Measurements from ENCODE around the gene TSC1. TPM values are rescaled to one million over a fixed set of nuclear protein-coding genes. Genes with fewer than 3 reads are reported as not detected.
A peak's percentile ranks its signal among the peaks of the same experiment; 100 is the strongest.

The TSC1 gene
- total RNA-seq, 4 donors from 2014 or later, result 38.4 to 155 (median 81.6) TPM

- no peaks in the 10 kb centered on the region for H3K9me3 ChIP-seq
- no peak overlapping the region for H3K4me3 ChIP-seq
- TF ChIP-seq POLR2A (IDR thresholded peaks at IDR 0.05) (no peak), CTCF (IDR thresholded peaks at IDR 0.05) (no peak)
- no peaks in the 10 kb centered on the region for H3K27me3 ChIP-seq
- no peaks in the 10 kb centered on the region for H3K4me1 ChIP-seq
- no peak overlapping the region for H3K27ac ChIP-seq
- DNase-seq, result no peak
- no peaks in the 10 kb centered on the region for H3K36me3 ChIP-seq
These were observed 98.1 kb downstream of the TSC1 start for GRCh38 chr9:132846109-132846917.

- TF ChIP-seq POLR2A (IDR thresholded peaks at IDR 0.05), result no peak
- TF ChIP-seq CTCF (IDR thresholded peaks at IDR 0.05), result no peak
- no peaks in the 10 kb centered on the region for H3K36me3 ChIP-seq
- no peaks in the 10 kb centered on the region for H3K27me3 ChIP-seq
- no peak overlapping the region for H3K4me3 ChIP-seq
- H3K9me3 ChIP-seq, result no peaks in the 10 kb centered on the region
- no peak overlapping the region for H3K27ac ChIP-seq
- DNase-seq, result peak in 1 of 3 donors; percentile 27
- no peaks in the 10 kb centered on the region for H3K4me1 ChIP-seq
These were observed 102.0 kb downstream of the TSC1 start for GRCh38 chr9:132842124-132843044.

Small RNA genes lying within 50 kb of the gene (small RNA-seq; reads per million reads assigned to genes)
- gene AL593851.1, result 0 reads per million in 2 donors
- gene MIR548AW, result 0 to 1.1 reads per million in 2 donors
- 0 reads per million in 2 donors for gene RNU7-21P

Other genes starting within 250 kb of the TSC1 start
- not detected for gene AK8, start 66.3 kb downstream of the TSC1 start, total RNA-seq
- gene SPACA9, start 65.7 kb downstream of the TSC1 start, total RNA-seq, result 1 to 10 TPM in 2 of 4 donors, under 1 TPM in 1, not detected in 1; 0.53 to 1.8 (median 1.2) TPM
- 1 to 10 TPM in 2 of 4 donors, under 1 TPM in 1, not detected in 1; 0.88 to 2.7 (median 2.4) TPM for gene GFI1B, start 34.1 kb upstream of the TSC1 start, total RNA-seq
- gene GTF3C5, start 86.4 kb upstream of the TSC1 start, total RNA-seq, result 100 to 1,000 TPM in 1 of 4 donors, 10 to 100 TPM in 3; 63.7 to 103 (median 73.5) TPM
- 1 to 10 TPM; 1.6 to 9.1 (median 5.8) TPM for gene CEL, start 117.4 kb upstream of the TSC1 start, total RNA-seq
- 100 to 1,000 TPM in 2 of 4 donors, 10 to 100 TPM in 2; 53.1 to 237 (median 139) TPM for gene RALGDS, start 176.6 kb upstream of the TSC1 start, total RNA-seq
- gene GBGT1, start 219.3 kb upstream of the TSC1 start, total RNA-seq, result 10 to 100 TPM in 3 of 4 donors, 1 to 10 TPM in 1; 7.0 to 49.5 (median 14.1) TPM

Measured in Peyer's patch (tissue), 4 donors.